ENCODE data around the gene SYNE3. TPM values are rescaled to one million over a fixed set of nuclear protein-coding genes. Genes with fewer than 3 reads are reported as not detected.

SYNE3 gene
- total and polyA plus RNA-seq, 10 of the 15 experiments (the other 5 are each of a cell fraction or from before 2014, with no cell fraction given): 1.4 to 44.1 (median 13.4) TPM

DNA sequence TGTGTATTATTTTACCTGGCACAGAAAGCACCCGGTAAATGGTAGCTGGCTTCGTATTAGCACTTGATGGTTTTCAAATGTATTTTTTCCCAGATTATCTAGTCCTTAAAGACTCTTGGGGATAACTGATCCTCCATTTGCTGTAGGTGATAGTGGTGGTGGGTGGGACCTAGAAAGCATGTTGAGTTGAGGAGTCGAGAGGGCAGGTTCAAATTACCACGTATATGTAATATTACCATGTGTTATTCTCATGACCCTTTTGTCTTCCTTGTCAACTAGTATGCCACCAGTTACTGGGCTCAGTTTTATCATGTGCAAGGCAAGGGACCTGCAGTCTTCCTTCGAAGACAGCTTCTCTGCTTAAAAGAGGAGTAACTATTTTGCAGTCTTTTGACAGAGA is 20.2 kb upstream of the SYNE3 start:
- no TSS peak for BruUV-seq (replicated peaks)
- WGBS (ENCODE audit: insufficient coverage, insufficient replicate concordance, low lambda C conversion rate, missing lambda C conversion rate): 95% methylated on average over 5 of the region's 5 CpGs
- H3K4me3 ChIP-seq: peak overlapping the region; percentile 90
- peak overlapping the region; percentile 88; the same call in 1 of the 2 replicates for H3K9ac ChIP-seq (ENCODE audit: control insufficient read depth, insufficient read depth, low read length)
- intact Hi-C loops (cut with micrococcal nuclease; ENCODE audit: unreplicated experiment): loop anchor here (10.0 kb wide), 1 partner anchor 382 kb away; the partner anchor contains the start of gene DICER1
- RAD21 ChIA-PET (ENCODE audit: unreplicated experiment): interaction anchor here (0.9 to 1.5 kb wide), 6 partner anchors 9 to 109 kb away, joined by 3 to 12 read pairs (median 3); no protein-coding TSS in a partner anchor
- FAIRE-seq: no peak
- no peaks in the 10 kb centered on the region for H3K36me3 ChIP-seq (ENCODE audit: control insufficient read depth in 2 of 2, insufficient read depth in 2 of 2, low read length in 1 of 2)
- no peaks in the 10 kb centered on the region for H3K9me3 ChIP-seq (replicated peaks; ENCODE audit: control insufficient read depth, insufficient read depth, low read length)
- H2AFZ ChIP-seq (ENCODE audit: control insufficient read depth, low read depth, low read length): no peak overlapping the region
- TF ChIP-seq GATAD2B (conservative IDR thresholded peaks at IDR 0.05; ENCODE audit: low read depth) (no peak), PAX8 (IDR thresholded peaks at IDR 0.05) (no peak), KDM1A (IDR thresholded peaks at IDR 0.05; ENCODE audit: borderline replicate concordance) (no peak), SUZ12 (IDR thresholded peaks at IDR 0.05; ENCODE audit: unreplicated experiment) (no peak), NR2F1 (conservative IDR thresholded peaks at IDR 0.05) (no peak), MTA3 (IDR thresholded peaks at IDR 0.05; ENCODE audit: borderline replicate concordance, low read length) (no peak), ESRRA (IDR thresholded peaks at IDR 0.05; ENCODE audit: low read length) (no peak), MTA2 (IDR thresholded peaks at IDR 0.05; ENCODE audit: low read depth) (no peak), EGR1 (IDR thresholded peaks at IDR 0.05; ENCODE audit: borderline replicate concordance in 1 of 2, low read depth in 2 of 2, low read length in 2 of 2) (no peak), TCF3 (IDR thresholded peaks at IDR 0.05; ENCODE audit: borderline replicate concordance, insufficient read depth, low read depth, low read length) (no peak), NFXL1 (IDR thresholded peaks at IDR 0.05; ENCODE audit: borderline replicate concordance) (no peak)
- TF ChIP-seq, protein P1, sequence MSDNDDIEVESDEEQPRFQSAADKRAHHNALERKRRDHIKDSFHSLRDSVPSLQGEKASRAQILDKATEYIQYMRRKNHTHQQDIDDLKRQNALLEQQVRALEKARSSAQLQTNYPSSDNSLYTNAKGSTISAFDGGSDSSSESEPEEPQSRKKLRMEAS (IDR thresholded peaks at IDR 0.05; ENCODE audit: low read depth, low read length): no peak
- TF ChIP-seq, protein P2, sequence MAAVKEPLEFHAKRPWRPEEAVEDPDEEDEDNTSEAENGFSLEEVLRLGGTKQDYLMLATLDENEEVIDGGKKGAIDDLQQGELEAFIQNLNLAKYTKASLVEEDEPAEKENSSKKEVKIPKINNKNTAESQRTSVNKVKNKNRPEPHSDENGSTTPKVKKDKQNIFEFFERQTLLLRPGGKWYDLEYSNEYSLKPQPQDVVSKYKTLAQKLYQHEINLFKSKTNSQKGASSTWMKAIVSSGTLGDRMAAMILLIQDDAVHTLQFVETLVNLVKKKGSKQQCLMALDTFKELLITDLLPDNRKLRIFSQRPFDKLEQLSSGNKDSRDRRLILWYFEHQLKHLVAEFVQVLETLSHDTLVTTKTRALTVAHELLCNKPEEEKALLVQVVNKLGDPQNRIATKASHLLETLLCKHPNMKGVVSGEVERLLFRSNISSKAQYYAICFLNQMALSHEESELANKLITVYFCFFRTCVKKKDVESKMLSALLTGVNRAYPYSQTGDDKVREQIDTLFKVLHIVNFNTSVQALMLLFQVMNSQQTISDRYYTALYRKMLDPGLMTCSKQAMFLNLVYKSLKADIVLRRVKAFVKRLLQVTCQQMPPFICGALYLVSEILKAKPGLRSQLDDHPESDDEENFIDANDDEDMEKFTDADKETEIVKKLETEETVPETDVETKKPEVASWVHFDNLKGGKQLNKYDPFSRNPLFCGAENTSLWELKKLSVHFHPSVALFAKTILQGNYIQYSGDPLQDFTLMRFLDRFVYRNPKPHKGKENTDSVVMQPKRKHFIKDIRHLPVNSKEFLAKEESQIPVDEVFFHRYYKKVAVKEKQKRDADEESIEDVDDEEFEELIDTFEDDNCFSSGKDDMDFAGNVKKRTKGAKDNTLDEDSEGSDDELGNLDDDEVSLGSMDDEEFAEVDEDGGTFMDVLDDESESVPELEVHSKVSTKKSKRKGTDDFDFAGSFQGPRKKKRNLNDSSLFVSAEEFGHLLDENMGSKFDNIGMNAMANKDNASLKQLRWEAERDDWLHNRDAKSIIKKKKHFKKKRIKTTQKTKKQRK (IDR thresholded peaks at IDR 0.05; ENCODE audit: low read depth, low read length): no peak
- TF ChIP-seq, protein P3, sequence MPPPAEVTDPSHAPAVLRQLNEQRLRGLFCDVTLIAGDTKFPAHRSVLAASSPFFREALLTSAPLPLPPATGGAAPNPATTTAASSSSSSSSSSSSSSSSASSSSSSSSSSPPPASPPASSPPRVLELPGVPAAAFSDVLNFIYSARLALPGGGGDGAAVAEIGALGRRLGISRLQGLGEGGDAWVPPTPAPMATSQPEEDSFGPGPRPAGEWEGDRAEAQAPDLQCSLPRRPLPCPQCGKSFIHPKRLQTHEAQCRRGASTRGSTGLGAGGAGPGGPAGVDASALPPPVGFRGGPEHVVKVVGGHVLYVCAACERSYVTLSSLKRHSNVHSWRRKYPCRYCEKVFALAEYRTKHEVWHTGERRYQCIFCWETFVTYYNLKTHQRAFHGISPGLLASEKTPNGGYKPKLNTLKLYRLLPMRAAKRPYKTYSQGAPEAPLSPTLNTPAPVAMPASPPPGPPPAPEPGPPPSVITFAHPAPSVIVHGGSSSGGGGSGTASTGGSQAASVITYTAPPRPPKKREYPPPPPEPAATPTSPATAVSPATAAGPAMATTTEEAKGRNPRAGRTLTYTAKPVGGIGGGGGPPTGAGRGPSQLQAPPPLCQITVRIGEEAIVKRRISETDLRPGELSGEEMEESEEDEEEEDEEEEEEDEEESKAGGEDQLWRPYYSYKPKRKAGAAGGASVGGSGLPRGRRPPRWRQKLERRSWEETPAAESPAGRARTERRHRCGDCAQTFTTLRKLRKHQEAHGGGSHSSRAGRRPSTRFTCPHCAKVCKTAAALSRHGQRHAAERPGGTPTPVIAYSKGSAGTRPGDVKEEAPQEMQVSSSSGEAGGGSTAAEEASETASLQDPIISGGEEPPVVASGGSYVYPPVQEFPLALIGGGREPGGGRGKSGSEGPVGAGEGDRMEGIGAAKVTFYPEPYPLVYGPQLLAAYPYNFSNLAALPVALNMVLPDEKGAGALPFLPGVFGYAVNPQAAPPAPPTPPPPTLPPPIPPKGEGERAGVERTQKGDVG (CRISPR knock-in tag; IDR thresholded peaks at IDR 0.05): no peak
- TF ChIP-seq, protein P4, sequence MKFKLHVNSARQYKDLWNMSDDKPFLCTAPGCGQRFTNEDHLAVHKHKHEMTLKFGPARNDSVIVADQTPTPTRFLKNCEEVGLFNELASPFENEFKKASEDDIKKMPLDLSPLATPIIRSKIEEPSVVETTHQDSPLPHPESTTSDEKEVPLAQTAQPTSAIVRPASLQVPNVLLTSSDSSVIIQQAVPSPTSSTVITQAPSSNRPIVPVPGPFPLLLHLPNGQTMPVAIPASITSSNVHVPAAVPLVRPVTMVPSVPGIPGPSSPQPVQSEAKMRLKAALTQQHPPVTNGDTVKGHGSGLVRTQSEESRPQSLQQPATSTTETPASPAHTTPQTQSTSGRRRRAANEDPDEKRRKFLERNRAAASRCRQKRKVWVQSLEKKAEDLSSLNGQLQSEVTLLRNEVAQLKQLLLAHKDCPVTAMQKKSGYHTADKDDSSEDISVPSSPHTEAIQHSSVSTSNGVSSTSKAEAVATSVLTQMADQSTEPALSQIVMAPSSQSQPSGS (IDR thresholded peaks at IDR 0.05; ENCODE audit: low read length): no peak
- in situ Hi-C loops (cut with MboI): no loop called here
- H3K4me2 ChIP-seq (ENCODE audit: control insufficient read depth, insufficient read depth): peak overlapping the region; percentile 92
- ATAC-seq: no peak
- POLR2A ChIA-PET: interaction anchor here (0.7 to 1.0 kb wide), 2 partner anchors 9 to 29 kb away, joined by 3 to 4 read pairs; no protein-coding TSS in a partner anchor
- SMC1A ChIA-PET (ENCODE audit: uncharacterized antibody, unreplicated experiment): interaction anchor here (0.9 to 2.6 kb wide), 10 partner anchors 7 to 94 kb away, joined by 3 to 12 read pairs (median 4); partner anchors contain the start of gene SYNE3
- peak overlapping the region; percentile 67 for H3K27ac ChIP-seq (ENCODE audit: control insufficient read depth, insufficient read depth)
- peaks cover 87% of the 10 kb centered on the region for H3K79me2 ChIP-seq (ENCODE audit: control insufficient read depth, insufficient read depth, low read length)
- peaks cover 8% of the 10 kb centered on the region; the same call in 1 of the 2 replicates for H3K4me1 ChIP-seq (ENCODE audit: control insufficient read depth, insufficient read depth, low read length)
- no peak for DNase-seq (ENCODE audit: low read depth, low spot score)
- 0 out of 2 replicates have a peak, but pooled peaks cover 2% of the 10 kb centered on the region for H4K20me1 ChIP-seq (ENCODE audit: control insufficient read depth, insufficient read depth)
- CTCF ChIA-PET: interaction anchor here (0.8 to 12.1 kb wide), 8 partner anchors 9 to 110 kb away, joined by 3 to 118 read pairs (median 4); no protein-coding TSS in a partner anchor
- no peaks in the 10 kb centered on the region for H3K27me3 ChIP-seq (replicated peaks in 1 of 2; ENCODE audit: control insufficient read depth in 2 of 2, insufficient read depth in 2 of 2, low read length in 1 of 2)

Data from GM12878 (cell line).